Measurements from ENCODE around the gene CYSRT1. TPM values are rescaled to one million over a fixed set of nuclear protein-coding genes. Genes with fewer than 3 reads are reported as not detected.

Gene CYSRT1
- total RNA-seq, 3 donors from 2014 or later, result 0.29 to 0.66 (median 0.32) TPM

GRCh38 chr9:137252555-137253506 is 27.9 kb downstream of the CYSRT1 start:
- no peak for DNase-seq (ENCODE audit: low spot score in 2 of 2)
- intact Hi-C loops (cut with DNase I; ENCODE audit: low total_unique reads), result loop anchor here (10.0 kb wide), 1 partner anchor 1878 kb away; no protein-coding TSS in a partner anchor
- H3K36me3 ChIP-seq, result no peaks in the 10 kb centered on the region
- H3K4me1 ChIP-seq, result peaks cover 5 to 12% of the 10 kb centered on the region in 2 donors
- no peaks in the 10 kb centered on the region for H3K27me3 ChIP-seq
- H3K9me3 ChIP-seq, result no peaks in the 10 kb centered on the region
- H3K27ac ChIP-seq, result no peak overlapping the region
- no peak overlapping the region for H3K4me3 ChIP-seq
- TF ChIP-seq CTCF (IDR thresholded peaks at IDR 0.05) (no peak), POLR2A (IDR thresholded peaks at IDR 0.05) (no peak), POLR2AphosphoS5 (IDR thresholded peaks at IDR 0.05) (no peak)

GRCh38 chr9:137253717-137254623 is 29.0 kb downstream of the CYSRT1 start:
- Histone ChIP-seq H3K4me1 (peaks cover 5 to 12% of the 10 kb centered on the region in 2 donors), H3K27me3 (no peaks in the 10 kb centered on the region), H3K27ac (no peak overlapping the region), H3K36me3 (no peaks in the 10 kb centered on the region), H3K9me3 (no peaks in the 10 kb centered on the region), H3K4me3 (peak overlapping the region; percentile 98 to 100 (median 99))
- intact Hi-C loops (cut with DNase I; ENCODE audit: low total_unique reads), result loop anchor here (10.0 kb wide), 1 partner anchor 1879 kb away; no protein-coding TSS in a partner anchor
- DNase-seq (ENCODE audit: low spot score in 2 of 2), result no peak
- TF ChIP-seq POLR2A (IDR thresholded peaks at IDR 0.05), result no peak
- TF ChIP-seq CTCF (IDR thresholded peaks at IDR 0.05), result no peak
- TF ChIP-seq POLR2AphosphoS5 (IDR thresholded peaks at IDR 0.05), result no peak

- intact Hi-C loops (cut with DNase I; ENCODE audit: low total_unique reads), result loop anchor here (10.0 kb wide), 1 partner anchor 1880 kb away; no protein-coding TSS in a partner anchor
- no peaks in the 10 kb centered on the region for H3K36me3 ChIP-seq
- no peak for TF ChIP-seq POLR2A (IDR thresholded peaks at IDR 0.05)
- TF ChIP-seq POLR2AphosphoS5 (IDR thresholded peaks at IDR 0.05), result peak; percentile 27 to 36 (median 32)
Measured at GRCh38 chr9:137254624-137255447, 29.9 kb downstream of the CYSRT1 start, which contains the start of gene NELFB. Gene NELFB (plus strand): TSS chr9:137255327.

GRCh38 chr9:137255448-137256114 is 30.6 kb downstream of the CYSRT1 start:
- intact Hi-C loops (cut with DNase I; ENCODE audit: low total_unique reads), result loop anchor here (10.0 kb wide), 1 partner anchor 1881 kb away; no protein-coding TSS in a partner anchor

More at GRCh38 chr9:137254624-137255447, 29.9 kb downstream of the CYSRT1 start, which contains the start of gene NELFB:
- peak; percentile 83 to 92 for DNase-seq (ENCODE audit: low spot score in 2 of 2)
- H3K4me1 ChIP-seq, result peaks cover 5 to 12% of the 10 kb centered on the region in 2 donors
- H3K9me3 ChIP-seq, result no peaks in the 10 kb centered on the region
- peak within 1 kb of the TSS; percentile 98 to 100 (median 99) for H3K4me3 ChIP-seq
- H3K27me3 ChIP-seq, result no peaks in the 10 kb centered on the region
- H3K27ac ChIP-seq, result peak within 1 kb of the TSS; percentile 55 to 84

More at GRCh38 chr9:137255448-137256114, 30.6 kb downstream of the CYSRT1 start:
- H3K27ac ChIP-seq, result peak overlapping the region; percentile 55 to 84
- no peaks in the 10 kb centered on the region for H3K27me3 ChIP-seq
- peak overlapping the region; percentile 98 to 100 (median 99) for H3K4me3 ChIP-seq
- TF ChIP-seq CTCF (IDR thresholded peaks at IDR 0.05) (no peak), POLR2A (IDR thresholded peaks at IDR 0.05) (no peak), POLR2AphosphoS5 (IDR thresholded peaks at IDR 0.05) (no peak)
- H3K9me3 ChIP-seq, result no peaks in the 10 kb centered on the region
- H3K4me1 ChIP-seq, result peaks cover 5 to 12% of the 10 kb centered on the region in 2 donors
- DNase-seq (ENCODE audit: low spot score in 2 of 2), result no peak
- H3K36me3 ChIP-seq, result no peaks in the 10 kb centered on the region
